GM19328 (cell line): Measurements from ENCODE around the gene HS2ST1.

Experiments
- ATAC-seq: cut with Tn5 transposase; IDR thresholded peaks from one replicate; pipeline ENCODE4 v1.9.1; 2021; ENCODE audit warnings: mild to moderate bottlenecking, moderate library complexity; ENCODE audit not compliant: unreplicated experiment

HS2ST1 gene

GRCh38 chr1:87155170-87155569 is 240.7 kb downstream of the HS2ST1 start:
- ATAC-seq: no peak

DNA sequence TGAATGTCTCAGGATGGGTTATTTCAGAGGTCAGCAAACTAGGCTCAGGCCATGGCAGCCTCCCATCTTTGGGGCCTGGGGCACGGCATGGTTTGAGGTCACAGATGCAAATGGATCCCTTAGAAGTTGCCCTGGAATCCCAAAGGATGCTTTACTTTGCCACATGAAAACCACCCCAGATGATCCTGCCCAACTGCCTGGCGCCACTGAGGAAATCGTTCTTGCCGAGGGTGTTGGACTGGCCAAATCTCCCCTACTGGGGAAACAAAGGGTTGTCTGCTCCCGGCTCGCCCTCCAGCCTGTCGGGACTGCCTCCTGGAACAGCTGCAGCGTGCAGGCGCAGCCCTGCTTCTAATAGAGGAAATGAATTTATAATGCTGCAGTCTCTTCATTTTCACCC is 241.2 kb downstream of the HS2ST1 start:
- ATAC-seq: no peak

DNA sequence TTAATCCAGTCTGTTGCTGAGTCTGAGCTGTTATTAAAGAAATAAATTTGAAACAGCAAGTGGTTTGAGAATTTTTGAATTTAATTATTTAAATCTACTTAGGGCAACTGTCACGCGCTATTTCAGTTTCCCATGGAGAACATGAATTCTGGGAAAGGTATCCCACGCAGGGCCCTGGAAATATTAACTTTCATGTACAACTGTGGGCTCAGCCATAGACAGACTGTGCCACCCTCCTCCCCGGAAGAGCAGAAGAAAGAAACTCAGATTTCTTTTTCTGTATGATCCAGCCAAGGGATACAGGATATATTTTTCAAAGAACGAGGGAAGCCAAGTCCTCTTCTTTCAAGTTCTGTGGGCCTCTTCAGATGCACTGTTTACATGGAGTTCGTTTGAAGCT is 241.7 kb downstream of the HS2ST1 start:
- no peak for ATAC-seq

- no peak for ATAC-seq
These were observed 245.0 kb downstream of the HS2ST1 start for GRCh38 chr1:87159378-87159915.
